ENCODE data around the gene TRPV6. TPM values are rescaled to one million over a fixed set of nuclear protein-coding genes. Genes with fewer than 3 reads are reported as not detected.

The TRPV6 gene
- total RNA-seq, 1 experiment from 2014 or later: 1.7 TPM

DNA sequence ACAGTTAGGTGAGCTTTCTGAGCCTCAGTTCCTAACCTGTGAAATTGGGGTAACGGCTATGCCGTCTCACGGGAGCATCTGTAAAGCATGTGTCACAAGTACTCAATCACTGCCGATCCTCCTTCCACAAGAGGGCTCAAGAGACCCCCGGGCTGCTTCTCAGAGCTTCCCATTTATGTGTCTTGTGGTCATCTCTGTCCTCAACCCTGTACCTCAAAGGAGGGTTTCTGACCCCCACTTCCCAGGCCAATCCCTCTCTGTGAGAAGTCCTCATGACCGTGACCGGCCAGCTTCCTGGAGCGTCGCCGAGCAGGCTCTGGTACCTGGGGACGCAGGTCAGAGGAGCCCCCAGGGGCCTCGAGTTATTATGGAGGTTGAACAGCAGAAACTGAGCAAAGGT is 48.5 kb upstream of the TRPV6 start:
- ChIA-PET RAD21 (ENCODE audit: low non-redundant PET in 1 of 2, low total read pairs in 2 of 2, uncharacterized antibody in 2 of 2, unreplicated experiment in 2 of 2) (no interaction called here), CTCF (no interaction called here), POLR2A (no interaction called here)
- ATAC-seq (no peak), DNase-seq (ENCODE audit: low read depth, low spot score) (no peak)
- H3K9me2 ChIP-seq (ENCODE audit: insufficient read depth): no peaks in the 10 kb centered on the region
- H2AFZ ChIP-seq (ENCODE audit: low read depth, low read length, poor library complexity, severe bottlenecking): no peak overlapping the region
- H3K9me3 ChIP-seq (ENCODE audit: control insufficient read depth in 1 of 2, insufficient read depth in 1 of 2, low read depth in 1 of 2, low read length in 2 of 2): no peaks in the 10 kb centered on the region
- H3K27ac ChIP-seq (ENCODE audit: low read depth, low read length): no peak overlapping the region
- H3K79me2 ChIP-seq (ENCODE audit: insufficient read depth, low read length): no peaks in the 10 kb centered on the region
- no peaks in the 10 kb centered on the region for H3K27me3 ChIP-seq (ENCODE audit: insufficient read depth, low read length)
- H3K4me2 ChIP-seq (ENCODE audit: low read length): no peak overlapping the region
- intact Hi-C loops (cut with micrococcal nuclease): no loop called here
- H3K9ac ChIP-seq (ENCODE audit: low read length): no peak overlapping the region
- H3K4me3 ChIP-seq (replicated peaks in 1 of 2; ENCODE audit: low read depth in 1 of 2, low read length in 2 of 2): no peak overlapping the region
- BruUV-seq (replicated peaks): no TSS peak
- H3K4me1 ChIP-seq (ENCODE audit: control insufficient read depth in 1 of 2, insufficient read depth in 2 of 2, low read length in 2 of 2): no peaks in the 10 kb centered on the region
- TF ChIP-seq ZNF274 (IDR thresholded peaks at IDR 0.05; ENCODE audit: low read depth, low read length): no peak
- no peak for TF ChIP-seq ELF1 (IDR thresholded peaks at IDR 0.05; ENCODE audit: borderline replicate concordance, low read depth)
- TF ChIP-seq YY1 (IDR thresholded peaks at IDR 0.05; ENCODE audit: extremely low read depth, insufficient replicate concordance, low read depth, low read length): no peak
- TF ChIP-seq SP1 (IDR thresholded peaks at IDR 0.05; ENCODE audit: low read depth): no peak
- TF ChIP-seq CBX3 (IDR thresholded peaks at IDR 0.05; ENCODE audit: low read depth): no peak
- no peak for TF ChIP-seq POLR2A (IDR thresholded peaks at IDR 0.05; ENCODE audit: borderline replicate concordance, extremely low read depth, insufficient read depth, insufficient read length)
- TF ChIP-seq JUND (IDR thresholded peaks at IDR 0.05): no peak
- TF ChIP-seq POLR2AphosphoS5 (IDR thresholded peaks at IDR 0.05; ENCODE audit: low read depth, low read length): no peak
- no peak for TF ChIP-seq REST (IDR thresholded peaks at IDR 0.05; ENCODE audit: low read depth)
- TF ChIP-seq TCF7L2 (IDR thresholded peaks at IDR 0.05; ENCODE audit: borderline replicate concordance, extremely low read depth, insufficient read depth, insufficient read length): no peak
- TF ChIP-seq SIN3A (IDR thresholded peaks at IDR 0.05; ENCODE audit: low read depth): no peak
- no peak for TF ChIP-seq SRF (IDR thresholded peaks at IDR 0.05; ENCODE audit: low read depth)
- no peaks in the 10 kb centered on the region for H4K20me1 ChIP-seq (ENCODE audit: insufficient read depth)
- no peaks in the 10 kb centered on the region for H3K36me3 ChIP-seq (ENCODE audit: control insufficient read depth in 1 of 2, insufficient read depth in 2 of 2, low read length in 2 of 2)
